DND-41 (cell line): Measurements from ENCODE around the gene PDE1C.

Experiments
- ATAC-seq: fragments of 200-7000 bp; cut with Tn5 transposase; 3 replicates; pipeline ENCODE4 v1.9.1; 2021; ENCODE audit warnings: low read depth; ENCODE audit not compliant: insufficient read depth
- DNase-seq: peaks from one replicate; pipeline ENCODE4 v3.0.0-alpha.2; 2020
- H2AFZ ChIP-seq: 2 replicates; pipeline ENCODE4 v1.6.0; 2012; ENCODE audit warnings: low read depth, low read length
- H3K27ac ChIP-seq: 2 replicates; pipeline ENCODE4 v1.5.1; 2012; ENCODE audit warnings: low read length, inconsistent platforms
- H3K27me3 ChIP-seq: fragments of 200-600 bp; sonication (generic); 2 replicates; pipeline ENCODE4 v1.6.0; 2012; ENCODE audit warnings: low read length, mild to moderate bottlenecking, inconsistent platforms; ENCODE audit not compliant: insufficient read depth, poor library complexity
- H3K36me3 ChIP-seq: 2 replicates; pipeline ENCODE4 v1.5.1; 2012; ENCODE audit warnings: low read length, inconsistent platforms; ENCODE audit not compliant: insufficient read depth
- H3K4me1 ChIP-seq: 2 replicates; pipeline ENCODE4 v1.5.1; 2012; ENCODE audit warnings: mild to moderate bottlenecking, low read length; ENCODE audit not compliant: insufficient read depth
- H3K4me2 ChIP-seq: 2 replicates; pipeline ENCODE4 v1.6.0; 2012; ENCODE audit warnings: mild to moderate bottlenecking, moderate library complexity, low read length, inconsistent platforms; ENCODE audit not compliant: insufficient read depth
- H3K4me3 ChIP-seq, 2 experiments: fragments of 200-600 bp in 1 of 2; shearing (Covaris generic) in 1 of 2; 2 replicates each; pipeline ENCODE4 v1.5.1; 2012 to 2016; ENCODE audit warnings: inconsistent platforms in 2 of 2, low read length in 2 of 2, mild to moderate bottlenecking in 2 of 2, low read depth in 1 of 2, moderate library complexity in 1 of 2
- H3K79me2 ChIP-seq: 2 replicates; pipeline ENCODE4 v1.6.0; 2012; ENCODE audit warnings: low read length, inconsistent platforms; ENCODE audit not compliant: insufficient read depth
- H3K9ac ChIP-seq: 2 replicates; pipeline ENCODE4 v1.6.0; 2012; ENCODE audit warnings: low read depth, mild to moderate bottlenecking, inconsistent platforms, low read length, moderate library complexity
- H3K9me3 ChIP-seq: 2 replicates; pipeline ENCODE4 v1.5.1; 2012; ENCODE audit warnings: low read length, moderate library complexity, mild to moderate bottlenecking, inconsistent platforms; ENCODE audit not compliant: insufficient read depth, severe bottlenecking
- H4K20me1 ChIP-seq: 2 replicates; pipeline ENCODE4 v1.6.0; 2012; ENCODE audit warnings: low read length; ENCODE audit not compliant: insufficient read depth
- EZH2 ChIP-seq: IDR thresholded peaks from 3 replicates; pipeline ENCODE4 v1.6.1; 2012; ENCODE audit warnings: borderline replicate concordance, low read depth, mild to moderate bottlenecking, moderate library complexity, low read length, inconsistent platforms; ENCODE audit not compliant: severe bottlenecking
- TF ChIP-seq, protein P1 (sequence below): IDR thresholded peaks from 2 replicates; pipeline ENCODE4 v1.5.1; 2012; ENCODE audit warnings: borderline replicate concordance, low read length, moderate library complexity, mild to moderate bottlenecking; ENCODE audit not compliant: poor library complexity, severe bottlenecking; ENCODE audit errors: extremely low read depth

The PDE1C gene

GRCh38 chr7:31894308-31894707 is 175.9 kb downstream of the PDE1C start:
- no peak overlapping the region for H3K27ac ChIP-seq
- H3K36me3 ChIP-seq = no peaks in the 10 kb centered on the region
- H3K9ac ChIP-seq = no peak overlapping the region
- H3K9me3 ChIP-seq = no peaks in the 10 kb centered on the region
- TF ChIP-seq EZH2 = no peak
- TF ChIP-seq, protein P1, sequence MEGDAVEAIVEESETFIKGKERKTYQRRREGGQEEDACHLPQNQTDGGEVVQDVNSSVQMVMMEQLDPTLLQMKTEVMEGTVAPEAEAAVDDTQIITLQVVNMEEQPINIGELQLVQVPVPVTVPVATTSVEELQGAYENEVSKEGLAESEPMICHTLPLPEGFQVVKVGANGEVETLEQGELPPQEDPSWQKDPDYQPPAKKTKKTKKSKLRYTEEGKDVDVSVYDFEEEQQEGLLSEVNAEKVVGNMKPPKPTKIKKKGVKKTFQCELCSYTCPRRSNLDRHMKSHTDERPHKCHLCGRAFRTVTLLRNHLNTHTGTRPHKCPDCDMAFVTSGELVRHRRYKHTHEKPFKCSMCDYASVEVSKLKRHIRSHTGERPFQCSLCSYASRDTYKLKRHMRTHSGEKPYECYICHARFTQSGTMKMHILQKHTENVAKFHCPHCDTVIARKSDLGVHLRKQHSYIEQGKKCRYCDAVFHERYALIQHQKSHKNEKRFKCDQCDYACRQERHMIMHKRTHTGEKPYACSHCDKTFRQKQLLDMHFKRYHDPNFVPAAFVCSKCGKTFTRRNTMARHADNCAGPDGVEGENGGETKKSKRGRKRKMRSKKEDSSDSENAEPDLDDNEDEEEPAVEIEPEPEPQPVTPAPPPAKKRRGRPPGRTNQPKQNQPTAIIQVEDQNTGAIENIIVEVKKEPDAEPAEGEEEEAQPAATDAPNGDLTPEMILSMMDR = no peak
- H3K27me3 ChIP-seq = no peaks in the 10 kb centered on the region
- H3K4me1 ChIP-seq = no peaks in the 10 kb centered on the region
- no peaks in the 10 kb centered on the region for H4K20me1 ChIP-seq
- no peak overlapping the region for H2AFZ ChIP-seq
- ATAC-seq = no peak
- DNase-seq = no peak
- no peak overlapping the region for H3K4me2 ChIP-seq
- H3K4me3 ChIP-seq = no peak overlapping the region
- no peaks in the 10 kb centered on the region for H3K79me2 ChIP-seq

- no peaks in the 10 kb centered on the region for H3K36me3 ChIP-seq
- no peak overlapping the region for H3K9ac ChIP-seq
- ATAC-seq (no peak), DNase-seq (no peak)
- no peaks in the 10 kb centered on the region for H3K4me1 ChIP-seq
- H3K27me3 ChIP-seq = no peaks in the 10 kb centered on the region
- H4K20me1 ChIP-seq = no peaks in the 10 kb centered on the region
- no peak overlapping the region for H2AFZ ChIP-seq
- no peak for TF ChIP-seq EZH2
- TF ChIP-seq, protein P1 = no peak
- no peak overlapping the region for H3K4me3 ChIP-seq
- no peaks in the 10 kb centered on the region for H3K79me2 ChIP-seq
- H3K27ac ChIP-seq = no peak overlapping the region
- H3K9me3 ChIP-seq = no peaks in the 10 kb centered on the region
- no peak overlapping the region for H3K4me2 ChIP-seq
Measured at GRCh38 chr7:31893365-31893764, 176.8 kb downstream of the PDE1C start.

DNA sequence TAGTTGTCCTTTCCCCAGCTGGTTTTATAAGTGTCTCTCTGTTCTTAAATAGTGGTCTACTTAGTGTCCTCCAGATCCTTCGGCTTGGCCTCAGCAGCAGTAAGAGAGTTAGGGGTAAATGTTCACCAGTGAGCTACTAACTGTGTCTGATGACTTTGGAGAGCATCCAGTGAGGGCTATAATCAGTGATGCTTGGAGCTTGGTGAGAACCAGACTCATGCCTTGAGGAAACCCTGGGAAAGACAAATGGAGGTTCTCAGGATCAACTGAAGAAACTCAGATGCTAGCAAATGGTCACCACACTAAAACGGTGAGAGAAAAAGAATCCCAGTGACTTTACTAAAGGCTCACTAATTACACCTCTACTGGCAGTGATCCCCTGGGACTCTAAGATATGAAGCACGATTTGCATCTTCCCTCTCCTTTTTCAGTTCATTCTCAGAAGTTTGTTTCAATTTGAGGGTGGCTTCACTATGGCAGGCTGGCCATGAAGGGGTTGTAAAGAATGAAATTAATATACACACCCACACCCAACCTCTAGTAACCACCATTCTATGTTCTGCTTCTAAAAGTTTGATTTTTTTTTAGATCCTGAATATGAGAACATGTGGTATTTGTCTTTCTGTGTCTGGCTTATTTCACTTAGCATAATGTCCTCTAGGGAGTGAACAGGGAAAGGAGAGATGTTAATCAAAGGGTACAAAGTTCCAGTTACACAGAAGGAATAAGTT is 177.9 kb downstream of the PDE1C start:
- DNase-seq = no peak
- Histone ChIP-seq H2AFZ (no peak overlapping the region), H3K4me1 (no peaks in the 10 kb centered on the region), H3K79me2 (no peaks in the 10 kb centered on the region), H3K27me3 (no peaks in the 10 kb centered on the region), H4K20me1 (no peaks in the 10 kb centered on the region), H3K36me3 (no peaks in the 10 kb centered on the region), H3K9me3 (no peaks in the 10 kb centered on the region), H3K4me2 (no peak overlapping the region), H3K9ac (no peak overlapping the region), H3K4me3 (no peak overlapping the region), H3K27ac (no peak overlapping the region)
- no peak for ATAC-seq
- TF ChIP-seq, protein P1 = no peak
- no peak for TF ChIP-seq EZH2
